Parathyroid adenoma (tissue), 2 donors: ENCODE measurements around the gene ASTN2.

ENCODE experiments used
- H2AFZ ChIP-seq: fragments of 300-600 bp; sonication (generic); one replicate; pipeline ENCODE4 v1.7.0; 2017; ENCODE audit warnings: antibody characterized with exemption, mild to moderate bottlenecking
- H3K27ac ChIP-seq: fragments of 300-600 bp; sonication (generic); one replicate; pipeline ENCODE4 v1.7.0; 2017
- H3K27me3 ChIP-seq: fragments of 300-600 bp; sonication (generic); one replicate; pipeline ENCODE4 v1.7.0; 2017; ENCODE audit warnings: low read length; ENCODE audit not compliant: control insufficient read depth, insufficient read depth
- H3K36me3 ChIP-seq: fragments of 300-600 bp; sonication (generic); one replicate; pipeline ENCODE4 v1.7.0; 2017; ENCODE audit warnings: low read length; ENCODE audit not compliant: control insufficient read depth, insufficient read depth
- H3K4me1 ChIP-seq: fragments of 300-600 bp; sonication (generic); one replicate; pipeline ENCODE4 v1.7.0; 2017; ENCODE audit warnings: control low read depth
- H3K4me2 ChIP-seq: fragments of 300-600 bp; sonication (generic); one replicate; pipeline ENCODE4 v1.7.0; 2017; ENCODE audit warnings: low read length
- H3K4me3 ChIP-seq: fragments of 300-600 bp; sonication (generic); one replicate; pipeline ENCODE4 v1.7.0; 2017; ENCODE audit warnings: low read depth, low read length
- H3K79me2 ChIP-seq: fragments of 300-600 bp; sonication (generic); one replicate; pipeline ENCODE4 v1.7.0; 2017; ENCODE audit warnings: control low read depth
- H3K9ac ChIP-seq: fragments of 300-600 bp; sonication (generic); one replicate; pipeline ENCODE4 v1.7.0; 2017; ENCODE audit warnings: mild to moderate bottlenecking
- H3K9me3 ChIP-seq: fragments of 300-600 bp; sonication (generic); one replicate; pipeline ENCODE4 v1.7.0; 2017; ENCODE audit warnings: low read length; ENCODE audit not compliant: control insufficient read depth
- TF ChIP-seq, protein P1 (sequence below): fragments of 300-600 bp; sonication (generic); IDR thresholded peaks from one replicate; pipeline ENCODE4 v1.7.0; 2017; ENCODE audit warnings: antibody characterized with exemption, mild to moderate bottlenecking
- donor health status: primary hyperparathyroidism.

ASTN2 gene

DNA sequence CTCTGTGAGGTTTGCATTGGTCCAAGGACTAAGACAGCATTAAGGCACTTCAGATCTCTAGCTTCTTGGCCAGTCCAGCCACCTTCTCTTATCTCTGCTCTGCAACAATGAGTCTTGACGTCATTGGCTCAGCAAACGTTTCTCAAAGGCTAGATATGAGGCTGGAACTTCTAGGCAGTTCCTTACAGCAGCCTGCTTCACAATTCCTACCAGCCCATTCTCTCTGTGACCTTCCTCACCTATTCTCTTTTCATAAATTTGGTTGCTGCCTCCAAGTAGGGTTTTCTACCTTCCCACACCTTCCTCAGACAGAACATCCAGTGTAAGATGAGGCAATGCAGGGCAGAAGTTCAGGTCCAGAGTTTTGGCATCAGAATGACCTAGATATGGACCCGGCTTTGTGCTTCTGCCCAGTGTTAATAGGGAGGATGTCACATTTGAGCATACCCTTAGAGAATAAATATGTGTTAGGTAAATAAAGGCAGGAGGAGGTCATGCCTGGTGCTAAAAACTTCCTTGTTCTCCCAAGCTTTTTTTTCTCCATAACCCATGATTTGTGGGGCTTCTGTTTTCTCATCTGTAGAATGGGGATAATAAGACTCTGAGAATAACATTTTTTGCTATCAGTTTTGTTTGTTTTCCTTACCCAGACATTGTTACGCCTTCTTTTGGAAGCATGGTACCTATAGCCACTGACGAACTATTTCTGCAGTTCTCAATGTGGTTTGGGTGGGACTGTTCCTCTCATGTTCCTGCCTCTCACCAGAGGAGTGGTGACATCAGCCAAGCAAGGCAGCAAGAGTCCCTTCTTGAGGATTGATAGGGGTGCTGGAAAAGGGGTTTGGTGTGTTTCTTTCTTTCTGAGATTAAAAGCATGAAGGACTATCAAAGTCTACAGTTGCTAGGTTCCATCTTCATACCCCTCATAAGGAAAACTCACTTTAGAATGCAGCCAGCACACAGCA, 948.3 kb downstream of the ASTN2 start:
- H3K27me3 ChIP-seq: no peaks in the 10 kb centered on the region
- no peaks in the 10 kb centered on the region for H3K36me3 ChIP-seq
- no peak overlapping the region for H3K27ac ChIP-seq
- H3K79me2 ChIP-seq: no peaks in the 10 kb centered on the region
- no peak overlapping the region for H3K4me3 ChIP-seq
- no peak overlapping the region for H2AFZ ChIP-seq
- no peak overlapping the region for H3K4me2 ChIP-seq
- no peak overlapping the region for H3K9ac ChIP-seq
- no peaks in the 10 kb centered on the region for H3K9me3 ChIP-seq
- H3K4me1 ChIP-seq: no peaks in the 10 kb centered on the region
- TF ChIP-seq, protein P1, sequence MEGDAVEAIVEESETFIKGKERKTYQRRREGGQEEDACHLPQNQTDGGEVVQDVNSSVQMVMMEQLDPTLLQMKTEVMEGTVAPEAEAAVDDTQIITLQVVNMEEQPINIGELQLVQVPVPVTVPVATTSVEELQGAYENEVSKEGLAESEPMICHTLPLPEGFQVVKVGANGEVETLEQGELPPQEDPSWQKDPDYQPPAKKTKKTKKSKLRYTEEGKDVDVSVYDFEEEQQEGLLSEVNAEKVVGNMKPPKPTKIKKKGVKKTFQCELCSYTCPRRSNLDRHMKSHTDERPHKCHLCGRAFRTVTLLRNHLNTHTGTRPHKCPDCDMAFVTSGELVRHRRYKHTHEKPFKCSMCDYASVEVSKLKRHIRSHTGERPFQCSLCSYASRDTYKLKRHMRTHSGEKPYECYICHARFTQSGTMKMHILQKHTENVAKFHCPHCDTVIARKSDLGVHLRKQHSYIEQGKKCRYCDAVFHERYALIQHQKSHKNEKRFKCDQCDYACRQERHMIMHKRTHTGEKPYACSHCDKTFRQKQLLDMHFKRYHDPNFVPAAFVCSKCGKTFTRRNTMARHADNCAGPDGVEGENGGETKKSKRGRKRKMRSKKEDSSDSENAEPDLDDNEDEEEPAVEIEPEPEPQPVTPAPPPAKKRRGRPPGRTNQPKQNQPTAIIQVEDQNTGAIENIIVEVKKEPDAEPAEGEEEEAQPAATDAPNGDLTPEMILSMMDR: no peak

DNA sequence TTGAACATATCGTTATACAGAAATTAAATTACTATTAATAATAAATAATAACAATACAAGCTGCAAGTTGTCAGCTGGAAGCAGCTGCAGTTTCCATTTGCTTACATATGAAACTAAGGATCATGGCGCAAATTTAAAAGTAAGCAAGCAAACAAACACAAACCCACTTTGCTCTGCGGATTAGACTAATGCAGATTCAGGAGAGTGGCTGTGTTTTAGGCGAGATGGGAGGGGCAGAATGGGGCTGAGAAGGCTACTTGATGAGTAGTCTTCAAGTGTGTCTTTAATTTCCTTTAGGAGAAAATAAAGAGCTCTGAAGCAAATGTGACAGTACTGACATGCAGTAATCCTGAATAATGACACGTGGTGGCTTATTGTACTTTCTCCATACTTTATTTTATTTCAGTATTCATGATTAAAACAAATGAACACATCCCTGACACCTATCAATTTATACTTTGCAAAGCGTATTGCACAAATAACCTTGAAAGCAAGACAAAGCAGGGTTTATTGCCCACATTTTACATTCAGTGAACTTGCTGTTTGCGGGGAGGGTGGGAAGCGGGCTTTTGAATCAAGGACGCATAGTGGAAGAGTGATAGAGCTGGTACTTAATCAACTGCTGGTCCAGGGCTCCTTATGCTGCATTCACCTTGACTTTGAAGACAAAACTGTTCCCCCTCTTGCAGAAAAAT, 949.1 kb downstream of the ASTN2 start:
- Histone ChIP-seq H3K9me3 (no peaks in the 10 kb centered on the region), H3K36me3 (no peaks in the 10 kb centered on the region), H3K27me3 (no peaks in the 10 kb centered on the region), H3K27ac (no peak overlapping the region), H3K4me2 (no peak overlapping the region), H3K79me2 (no peaks in the 10 kb centered on the region), H3K4me3 (no peak overlapping the region), H2AFZ (no peak overlapping the region), H3K9ac (no peak overlapping the region), H3K4me1 (no peaks in the 10 kb centered on the region)
- TF ChIP-seq, protein P1: no peak

DNA sequence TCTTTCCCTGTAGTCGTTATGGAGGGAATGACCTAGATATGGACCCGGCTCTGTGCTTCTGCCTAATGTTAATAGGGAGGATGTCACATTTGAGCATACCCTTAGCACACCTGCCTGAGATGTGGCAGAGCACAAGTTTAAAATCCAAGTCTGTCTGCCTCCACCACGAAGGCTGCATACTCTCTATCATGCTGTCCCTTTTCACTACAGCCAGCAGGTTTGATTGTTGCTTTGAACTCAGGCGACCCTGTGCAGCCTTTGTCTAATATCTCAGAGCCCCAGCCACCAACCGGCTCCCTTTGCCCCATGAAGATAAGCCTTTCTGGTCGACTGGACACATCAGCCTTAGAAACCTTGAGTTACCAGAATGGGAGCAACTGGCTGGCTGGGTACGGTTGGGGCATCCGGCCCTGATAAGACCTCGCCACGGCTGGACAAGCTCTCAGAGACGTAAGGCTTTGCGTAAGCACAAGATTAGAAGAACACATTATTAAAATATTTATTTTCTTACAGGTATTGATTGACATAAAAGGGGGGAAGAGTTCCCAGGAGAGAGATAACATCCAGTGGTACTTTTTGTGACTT, 949.8 kb downstream of the ASTN2 start:
- no peak overlapping the region for H3K4me2 ChIP-seq
- no peaks in the 10 kb centered on the region for H3K4me1 ChIP-seq
- no peak overlapping the region for H3K27ac ChIP-seq
- TF ChIP-seq, protein P1: no peak
- no peaks in the 10 kb centered on the region for H3K27me3 ChIP-seq
- no peak overlapping the region for H3K9ac ChIP-seq
- H3K36me3 ChIP-seq: no peaks in the 10 kb centered on the region
- no peaks in the 10 kb centered on the region for H3K9me3 ChIP-seq
- H3K79me2 ChIP-seq: no peaks in the 10 kb centered on the region
- H3K4me3 ChIP-seq: no peak overlapping the region
- no peak overlapping the region for H2AFZ ChIP-seq

DNA sequence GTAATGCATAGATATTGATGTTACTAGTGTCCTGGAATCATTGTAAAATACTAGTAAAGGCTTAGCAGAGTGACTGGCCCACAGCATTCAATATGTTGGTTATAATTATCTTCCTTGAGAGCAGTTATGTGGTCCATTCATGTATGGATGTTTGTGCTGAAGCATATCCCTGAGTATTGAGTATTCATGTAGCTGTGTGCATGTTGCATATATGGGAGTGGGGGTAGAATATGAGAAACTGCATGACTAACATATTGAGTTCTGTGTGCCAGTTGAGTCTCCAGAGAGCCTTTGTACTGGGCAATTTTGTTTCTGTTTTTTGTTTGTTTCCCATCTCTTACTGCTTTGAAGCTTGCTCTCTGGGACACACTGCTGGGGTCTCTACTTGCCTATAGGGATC, 950.4 kb downstream of the ASTN2 start:
- TF ChIP-seq, protein P1: no peak
- no peaks in the 10 kb centered on the region for H3K27me3 ChIP-seq
- H3K36me3 ChIP-seq: no peaks in the 10 kb centered on the region
- no peaks in the 10 kb centered on the region for H3K79me2 ChIP-seq
- no peaks in the 10 kb centered on the region for H3K9me3 ChIP-seq
- H3K27ac ChIP-seq: no peak overlapping the region
- no peak overlapping the region for H3K4me3 ChIP-seq
- no peaks in the 10 kb centered on the region for H3K4me1 ChIP-seq
- H3K9ac ChIP-seq: no peak overlapping the region
- H3K4me2 ChIP-seq: no peak overlapping the region
- H2AFZ ChIP-seq: no peak overlapping the region
